Hematopoietic multipotent progenitor cell (in vitro differentiated cells): ENCODE results near the gene MRAP. TPM values are rescaled to one million over a fixed set of nuclear protein-coding genes. Genes with fewer than 3 reads are reported as not detected.
A peak's percentile ranks its signal among the peaks of the same experiment; 100 is the strongest.
"Not testable (repeated sequence)": the region's sequence is repeated elsewhere in the genome, so short reads cannot be mapped to it uniquely, and the experiment has no call there.

ENCODE experiments used
- DNase-seq, 3 donors: peaks; one replicate each; pipeline ENCODE4 v3.0.0-alpha.2; 2011 to 2015; ENCODE audit warnings: low read depth in 2 of 3, low spot score in 2 of 3
- total RNA-seq: library from RNA; depleted of rRNA; stranded (reverse); fragments of >200 nt; gene quantifications from one replicate; pipeline ENCODE4 v1.2.3, GENCODE V29; 2012

Gene MRAP
- not detected for total RNA-seq

GRCh38 chr21:32298658-32299081 lies at the start of gene MRAP:
Gene MRAP, plus strand, starts transcription at chr21:32298855. Its CDS starts 117 bp downstream, at chr21:32298972.
- DNase-seq = no peak

GRCh38 chr21:32249511-32250280 lies 49.0 kb upstream of the MRAP start:
- DNase-seq = no peak

GRCh38 chr21:32252136-32252535 lies 46.5 kb upstream of the MRAP start:
- no peak for DNase-seq

GRCh38 chr21:32253215-32253641 lies 45.4 kb upstream of the MRAP start:
- DNase-seq = no peak

GRCh38 chr21:32256251-32256650 lies 42.4 kb upstream of the MRAP start:
- DNase-seq = no peak

- no peak for DNase-seq
Observed at GRCh38 chr21:32256873-32257620, 41.6 kb upstream of the MRAP start.

- DNase-seq = peak in 2 of 3 donors; percentile 41 to 71
Observed at GRCh38 chr21:32257962-32258785, 40.5 kb upstream of the MRAP start.

- not testable (repeated sequence) for DNase-seq
Observed at GRCh38 chr21:32258786-32259048, 39.9 kb upstream of the MRAP start.

GRCh38 chr21:32260130-32260529 lies 38.5 kb upstream of the MRAP start:
- DNase-seq = no peak

GRCh38 chr21:32261929-32262328 lies 36.7 kb upstream of the MRAP start:
- no peak for DNase-seq

- DNase-seq = not testable (repeated sequence)
Observed at GRCh38 chr21:32265321-32265720, 33.3 kb upstream of the MRAP start.

- DNase-seq = no peak
Observed at GRCh38 chr21:32270748-32271147, 27.9 kb upstream of the MRAP start.

- no peak for DNase-seq
Observed at GRCh38 chr21:32276671-32277070, 22.0 kb upstream of the MRAP start.

GRCh38 chr21:32278103-32278502 lies 20.6 kb upstream of the MRAP start:
- peak in 2 of 3 donors; percentile 7 to 11 for DNase-seq

- peak; percentile 95 to 96 (median 96) for DNase-seq
Observed at GRCh38 chr21:32278518-32279376, 19.9 kb upstream of the MRAP start, which contains the start of gene MIS18A. Gene MIS18A, minus strand, starts transcription at chr21:32279049. Its CDS starts 35 bp downstream, at chr21:32279014.

- peak in 1 of 3 donors; percentile 4 for DNase-seq
Observed at GRCh38 chr21:32279377-32279680, 19.3 kb upstream of the MRAP start.

- DNase-seq = no peak
Observed at GRCh38 chr21:32281531-32281930, 17.1 kb upstream of the MRAP start.

- no peak for DNase-seq
Observed at GRCh38 chr21:32282992-32283391, 15.7 kb upstream of the MRAP start.

GRCh38 chr21:32285476-32285875 lies 13.2 kb upstream of the MRAP start:
- DNase-seq = no peak

- no peak for DNase-seq
Observed at GRCh38 chr21:32297449-32297848, 1.2 kb upstream of the MRAP start.
